NCI-H1417 treated with DMSO at 0.1 percent for 48 hours (cell line): Measurements from ENCODE around the gene CERK.
"Not testable (repeated sequence)": the region's sequence is repeated elsewhere in the genome, so short reads cannot be mapped to it uniquely, and the experiment has no call there.

Source experiments
- DNase-seq: peaks from one replicate; lab custom pipeline; 2025; lab: John Stamatoyannopoulos, UW

Gene CERK

GRCh38 chr22:46748908-46749675 is 11.0 kb upstream of the CERK start:
- no peak for DNase-seq

GRCh38 chr22:46748206-46748907 is 10.3 kb upstream of the CERK start:
- DNase-seq: no peak

- no peak for DNase-seq
Observed at GRCh38 chr22:46747646-46748045, 9.6 kb upstream of the CERK start.

- no peak for DNase-seq
Observed at GRCh38 chr22:46746620-46747019, 8.6 kb upstream of the CERK start.

- no peak for DNase-seq
Observed at GRCh38 chr22:46746192-46746591, 8.1 kb upstream of the CERK start.

- DNase-seq: no peak
Observed at GRCh38 chr22:46744581-46744980, 6.5 kb upstream of the CERK start.

- no peak for DNase-seq
Observed at GRCh38 chr22:46742576-46743221, 4.6 kb upstream of the CERK start.

- DNase-seq: no peak
Observed at GRCh38 chr22:46741974-46742519, 4.0 kb upstream of the CERK start.

- no peak for DNase-seq
Observed at GRCh38 chr22:46740910-46741780, 3.1 kb upstream of the CERK start.

GRCh38 chr22:46739094-46739870 is 1.2 kb upstream of the CERK start:
- DNase-seq: no peak

GRCh38 chr22:46738647-46739093 is 618 bp upstream of the CERK start:
- DNase-seq: no peak

GRCh38 chr22:46737105-46737975 is 712 bp downstream of the CERK start:
- no peak for DNase-seq

GRCh38 chr22:46736705-46737104 is 1.3 kb downstream of the CERK start:
- DNase-seq: no peak

- DNase-seq: no peak
Observed at GRCh38 chr22:46735747-46736608, 2.1 kb downstream of the CERK start.

- DNase-seq: no peak
Observed at GRCh38 chr22:46734830-46735453, 3.1 kb downstream of the CERK start.

- DNase-seq: not testable (repeated sequence)
Observed at GRCh38 chr22:46734213-46734722, 3.8 kb downstream of the CERK start.

GRCh38 chr22:46732513-46732912 is 5.5 kb downstream of the CERK start:
- no peak for DNase-seq

GRCh38 chr22:46732041-46732379 is 6.0 kb downstream of the CERK start:
- DNase-seq: no peak
